NCI-H524 treated with DMSO at 0.1 percent for 48 hours (cell line): Measurements from ENCODE around the gene UBE3B.

ENCODE experiments used
- DNase-seq: peaks from one replicate; lab custom pipeline; 2025; lab: John Stamatoyannopoulos, UW

Gene UBE3B

DNA sequence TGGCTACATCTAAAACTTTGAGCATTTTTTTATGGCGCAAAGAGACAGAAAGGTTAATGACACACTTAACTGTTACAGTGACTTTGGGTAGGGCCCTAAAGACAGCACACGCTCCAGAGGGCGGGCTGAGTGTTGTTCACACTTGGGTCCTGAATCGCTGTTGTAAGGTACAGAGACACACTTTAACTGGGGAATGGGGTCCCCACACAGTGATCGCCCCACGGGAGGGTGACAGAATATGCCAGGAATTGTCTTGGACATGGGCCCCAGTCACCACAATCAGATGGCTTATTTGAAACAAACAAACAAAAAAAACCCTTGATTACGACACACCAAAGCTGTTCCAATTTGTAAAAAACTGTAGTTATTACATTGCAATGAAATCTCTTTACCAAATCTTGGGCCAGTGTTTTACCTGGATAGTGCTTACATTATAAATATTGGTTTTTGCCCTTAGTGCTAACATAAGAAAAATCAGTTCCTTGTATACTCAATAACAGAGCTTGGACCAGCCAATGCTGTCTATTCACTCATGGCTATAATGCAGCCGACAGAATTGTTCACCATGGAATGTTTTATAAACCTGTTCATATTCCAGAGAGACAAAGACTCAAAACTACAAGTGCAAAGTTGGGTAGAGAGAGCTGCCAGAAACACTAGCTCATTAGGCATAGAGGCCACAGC, 28.6 kb upstream of the UBE3B start:
- no peak for DNase-seq

DNA sequence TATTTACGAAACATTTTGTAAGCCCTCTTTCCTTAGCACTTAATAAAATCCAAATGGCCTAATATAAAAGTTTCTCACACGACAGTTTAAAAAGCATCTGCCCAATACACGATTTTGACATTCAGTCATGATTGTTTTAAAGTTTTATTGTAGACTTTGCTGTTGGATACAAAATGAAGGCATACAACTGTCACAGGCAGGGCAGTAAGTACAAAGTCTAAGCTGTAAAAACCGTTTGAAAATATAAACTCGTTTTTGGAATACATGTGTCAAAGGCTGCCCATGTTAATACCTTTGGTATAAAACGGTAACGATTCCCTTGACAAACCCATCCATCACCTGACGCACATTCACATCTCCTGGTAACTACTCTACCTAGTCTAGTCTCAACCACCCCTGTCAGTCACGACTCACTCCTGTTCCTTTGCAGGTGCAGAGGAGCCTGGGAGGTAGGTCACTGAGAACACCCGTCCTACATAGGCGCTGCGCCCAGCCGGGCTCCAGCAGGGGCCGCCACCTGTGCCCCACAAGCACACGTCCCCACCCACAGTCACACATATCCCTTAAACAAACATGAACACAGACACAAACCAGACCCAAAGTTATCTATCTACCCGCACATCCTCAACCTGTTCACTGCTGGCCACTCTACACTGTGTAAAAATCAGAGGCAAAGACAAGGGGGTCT, 27.4 kb upstream of the UBE3B start:
- DNase-seq = no peak

DNA sequence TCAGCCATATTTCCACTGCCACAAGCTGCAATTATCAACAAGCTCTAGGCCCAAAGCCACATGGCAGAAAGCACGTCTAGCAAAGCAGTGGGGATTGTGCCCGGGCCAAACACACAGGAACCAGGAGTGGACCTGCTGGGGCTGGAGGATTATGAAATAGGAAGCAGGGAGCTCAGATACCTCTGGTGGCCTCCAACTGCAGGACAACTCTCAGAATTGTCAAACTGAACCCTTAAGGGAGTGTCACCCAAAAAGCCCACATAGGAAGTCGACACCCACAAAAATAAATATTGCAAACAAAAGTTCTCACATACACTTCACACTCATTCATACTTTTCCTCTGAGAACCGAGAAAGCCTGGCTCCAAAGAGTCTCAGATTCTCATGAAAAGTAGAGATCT, 26.5 kb upstream of the UBE3B start:
- DNase-seq = no peak

DNA sequence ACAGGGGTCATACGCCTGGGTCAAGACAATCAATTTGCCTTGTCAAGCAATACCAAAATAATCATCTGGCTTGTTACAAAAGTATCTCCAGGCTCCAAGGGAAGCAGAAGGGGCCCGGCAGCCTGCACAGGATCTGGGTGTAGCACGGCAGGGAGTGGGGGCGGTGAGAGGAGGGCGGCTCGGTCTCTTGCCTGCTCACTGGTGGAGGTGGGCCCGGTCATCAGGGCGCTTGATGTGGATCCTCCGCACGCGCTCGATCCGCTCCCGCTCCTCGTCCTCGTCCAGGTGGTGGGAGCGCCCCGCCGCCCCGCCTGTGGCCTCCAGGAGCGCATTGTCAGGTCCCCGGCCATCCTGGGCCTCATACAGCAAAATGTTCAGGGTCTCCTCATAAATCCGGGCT, 26.0 kb upstream of the UBE3B start:
- DNase-seq = no peak

DNA sequence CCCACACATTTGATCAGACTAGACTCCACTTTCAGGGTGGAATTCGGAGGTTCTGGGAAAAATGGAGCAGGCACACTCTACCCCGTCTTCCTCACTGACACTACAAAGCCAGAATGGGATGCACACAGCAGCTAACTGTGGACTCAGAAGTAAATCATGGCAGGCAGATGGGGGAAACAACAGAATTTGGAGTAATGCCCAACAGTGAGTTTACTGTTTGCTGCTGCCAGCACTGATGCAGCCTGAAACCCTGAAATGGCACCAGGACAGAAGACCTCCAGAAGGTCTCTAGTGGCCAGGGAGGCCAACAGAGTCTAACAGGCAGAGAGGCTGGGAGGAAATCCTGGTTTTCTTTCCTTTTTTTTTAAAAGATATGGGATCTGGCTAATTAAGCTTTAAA, 24.9 kb upstream of the UBE3B start:
- no peak for DNase-seq

DNA sequence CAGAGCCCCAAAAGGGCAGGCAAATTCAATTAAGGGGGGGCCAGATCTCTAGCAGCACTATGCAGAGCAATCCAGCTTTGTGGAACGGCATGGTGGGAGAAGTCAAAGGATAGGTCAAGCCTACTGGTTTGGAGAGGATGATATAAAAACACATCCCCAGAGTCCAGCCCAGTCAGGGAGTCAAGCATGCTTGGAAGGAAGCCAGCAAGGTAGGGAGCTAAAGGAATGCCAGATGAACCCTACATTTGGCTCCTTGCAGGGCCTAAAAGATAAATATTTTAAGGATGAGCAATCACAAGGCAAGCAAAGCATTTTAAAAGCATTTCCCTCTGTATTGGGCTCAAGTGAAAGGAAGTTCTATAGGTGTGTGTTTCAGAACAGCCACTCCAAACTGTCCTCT, 21.7 kb upstream of the UBE3B start:
- no peak for DNase-seq

DNA sequence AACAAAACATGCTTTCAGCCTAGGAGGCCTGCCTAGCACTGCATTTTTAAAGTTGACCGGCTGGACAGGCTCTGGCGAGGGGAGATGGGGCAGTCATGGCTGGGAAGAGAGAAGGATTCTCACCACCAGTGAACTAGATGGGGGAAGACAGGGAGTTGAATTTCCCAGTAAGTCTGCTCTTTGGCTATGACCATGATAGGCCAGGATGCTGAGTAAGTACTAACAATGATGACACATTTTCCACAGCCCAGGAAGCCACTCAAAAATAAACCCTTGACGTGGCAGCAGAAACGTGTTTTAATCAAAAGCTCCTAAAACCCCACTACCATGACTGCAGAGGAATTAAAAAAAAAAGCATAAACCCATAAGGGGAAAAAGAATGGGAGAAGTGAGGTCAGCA, 19.3 kb upstream of the UBE3B start:
- DNase-seq = no peak

DNA sequence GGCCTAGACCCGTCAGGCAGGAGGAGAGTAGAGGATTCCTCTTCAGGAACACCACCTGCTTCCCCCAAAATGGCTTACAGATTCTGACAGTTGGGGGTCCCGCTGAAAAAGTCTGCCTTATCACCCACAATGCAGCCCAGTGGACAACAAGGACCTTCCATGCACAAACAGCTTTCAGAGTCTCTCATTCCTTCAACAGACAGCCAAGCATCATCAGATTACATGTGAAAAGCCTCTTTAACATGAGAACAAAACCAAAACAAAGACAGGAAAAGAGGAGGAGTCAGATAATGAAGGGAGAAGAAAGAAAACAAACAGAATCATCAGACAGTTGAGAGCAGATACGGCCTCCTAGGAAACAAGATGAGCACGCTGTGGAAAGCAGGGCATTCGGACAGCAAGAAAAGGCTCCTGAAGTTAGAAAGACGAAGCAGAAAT, 18.6 kb upstream of the UBE3B start:
- DNase-seq = no peak

DNA sequence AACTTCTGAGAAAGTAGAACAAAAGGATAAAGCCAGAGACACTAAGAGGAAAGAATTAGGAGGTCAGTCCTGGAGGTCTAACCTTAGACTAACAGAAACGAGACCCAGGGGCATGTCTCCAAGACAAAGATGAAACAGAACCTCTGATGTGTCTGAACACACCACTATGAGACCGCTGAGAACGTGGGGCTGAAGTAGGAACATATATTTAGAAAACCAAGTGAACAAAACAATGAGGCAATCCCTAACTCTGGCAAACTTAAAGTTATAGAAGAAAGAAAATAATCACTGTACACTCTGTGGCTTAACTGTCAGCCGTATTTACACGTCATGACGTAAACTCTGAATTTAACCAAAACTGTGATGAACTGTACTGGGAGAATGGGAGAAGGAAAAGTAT, 18.2 kb upstream of the UBE3B start:
- no peak for DNase-seq

DNA sequence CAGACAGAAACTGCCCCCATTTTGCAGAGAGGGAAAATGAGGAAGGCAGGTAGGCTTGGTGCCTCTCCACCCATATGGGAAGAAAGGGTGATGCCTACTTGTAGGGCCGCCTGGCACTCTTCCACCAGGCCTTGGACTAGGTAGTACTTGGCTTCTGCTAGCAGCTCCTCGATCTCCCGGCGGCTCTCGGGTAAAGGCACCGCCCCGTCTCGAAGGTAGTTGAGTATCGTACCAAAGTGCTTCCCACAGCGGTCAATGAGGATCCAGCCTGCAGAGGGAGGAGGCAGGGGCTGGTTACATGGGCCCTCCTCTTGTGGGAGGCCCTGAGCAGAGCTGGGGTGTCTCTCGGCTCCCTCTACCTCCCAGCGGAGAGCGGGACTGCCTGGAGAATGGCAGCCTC, 16.9 kb upstream of the UBE3B start:
- DNase-seq = no peak

DNA sequence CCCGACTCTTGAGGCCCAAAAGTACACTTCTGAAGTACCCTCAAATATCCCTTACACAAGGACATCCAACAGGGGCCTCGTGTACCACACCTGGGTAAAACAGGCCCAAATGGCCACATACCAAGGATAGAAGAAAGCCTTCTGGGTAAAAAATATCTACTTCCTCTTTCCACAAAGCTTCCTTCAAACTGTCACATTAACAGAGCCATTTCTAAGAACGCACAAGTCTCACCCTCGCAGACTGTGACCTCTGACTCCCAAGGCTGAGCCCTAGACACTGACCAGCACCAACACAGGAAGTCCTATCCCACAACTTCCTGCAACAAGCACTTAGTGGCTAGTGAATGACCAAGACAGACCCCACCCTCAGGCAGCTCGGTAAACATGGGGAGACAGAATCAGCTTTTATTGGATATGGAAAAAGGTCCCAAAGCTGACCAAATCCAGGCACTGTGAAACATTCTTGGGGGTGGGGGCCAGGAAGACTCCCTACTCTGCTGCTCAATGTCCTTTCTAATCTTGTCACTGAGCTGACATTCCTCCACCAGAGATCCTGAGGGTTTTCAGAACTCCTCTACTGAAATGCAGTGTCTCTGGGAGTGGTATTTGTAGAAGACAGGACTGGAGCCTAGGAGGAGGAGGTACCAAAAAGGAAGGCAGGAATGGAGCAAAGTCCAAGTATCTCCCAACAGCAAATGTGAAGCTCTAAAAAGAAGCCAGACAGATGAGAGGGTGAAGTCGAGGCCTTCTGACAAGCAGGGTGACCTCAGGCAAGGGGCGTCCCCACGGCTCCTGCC, 16.2 kb upstream of the UBE3B start:
- no peak for DNase-seq

DNA sequence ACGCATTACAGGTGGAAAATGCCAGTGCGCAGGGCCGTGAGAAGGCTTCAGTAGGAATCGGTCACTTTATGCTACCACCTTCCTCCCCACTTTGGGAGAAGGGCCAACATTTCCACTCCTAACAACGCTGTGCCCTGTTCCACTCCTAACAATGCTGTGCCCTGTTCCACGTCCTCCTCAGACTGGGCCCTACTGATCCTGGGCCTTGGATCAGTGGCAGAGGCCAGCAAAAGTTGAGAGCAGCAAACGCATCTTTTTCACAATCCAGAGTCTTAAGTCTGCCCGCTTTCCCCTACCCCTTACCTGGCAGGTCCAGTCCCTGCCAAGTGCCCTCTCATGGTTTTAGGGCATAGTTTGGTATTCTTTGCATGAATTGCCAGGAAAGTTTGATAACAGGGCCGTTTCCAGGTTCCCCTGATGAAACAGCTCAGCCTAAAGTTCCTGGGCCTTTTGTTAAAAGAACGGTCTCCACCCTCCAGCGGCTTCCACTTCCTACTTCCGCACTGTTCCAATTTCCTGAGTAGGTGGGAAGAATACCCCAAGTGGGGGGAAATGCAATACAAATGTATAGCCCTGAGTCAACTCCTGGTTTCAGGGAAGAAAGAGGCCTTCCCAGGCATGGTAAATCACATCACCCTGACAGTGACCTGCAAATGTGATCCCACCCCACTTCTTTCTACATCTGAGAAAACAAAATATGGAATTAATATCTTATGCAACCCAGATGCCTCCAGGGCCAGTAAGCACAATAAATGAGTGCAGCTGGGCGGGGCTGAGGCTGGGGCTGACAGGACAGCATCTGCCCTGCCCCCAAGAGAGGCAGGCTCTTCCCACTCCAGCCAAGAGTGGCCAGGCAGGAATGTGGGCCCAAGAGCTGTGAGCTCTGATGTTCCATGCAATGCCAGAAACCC, 15.3 kb upstream of the UBE3B start:
- DNase-seq = no peak

DNA sequence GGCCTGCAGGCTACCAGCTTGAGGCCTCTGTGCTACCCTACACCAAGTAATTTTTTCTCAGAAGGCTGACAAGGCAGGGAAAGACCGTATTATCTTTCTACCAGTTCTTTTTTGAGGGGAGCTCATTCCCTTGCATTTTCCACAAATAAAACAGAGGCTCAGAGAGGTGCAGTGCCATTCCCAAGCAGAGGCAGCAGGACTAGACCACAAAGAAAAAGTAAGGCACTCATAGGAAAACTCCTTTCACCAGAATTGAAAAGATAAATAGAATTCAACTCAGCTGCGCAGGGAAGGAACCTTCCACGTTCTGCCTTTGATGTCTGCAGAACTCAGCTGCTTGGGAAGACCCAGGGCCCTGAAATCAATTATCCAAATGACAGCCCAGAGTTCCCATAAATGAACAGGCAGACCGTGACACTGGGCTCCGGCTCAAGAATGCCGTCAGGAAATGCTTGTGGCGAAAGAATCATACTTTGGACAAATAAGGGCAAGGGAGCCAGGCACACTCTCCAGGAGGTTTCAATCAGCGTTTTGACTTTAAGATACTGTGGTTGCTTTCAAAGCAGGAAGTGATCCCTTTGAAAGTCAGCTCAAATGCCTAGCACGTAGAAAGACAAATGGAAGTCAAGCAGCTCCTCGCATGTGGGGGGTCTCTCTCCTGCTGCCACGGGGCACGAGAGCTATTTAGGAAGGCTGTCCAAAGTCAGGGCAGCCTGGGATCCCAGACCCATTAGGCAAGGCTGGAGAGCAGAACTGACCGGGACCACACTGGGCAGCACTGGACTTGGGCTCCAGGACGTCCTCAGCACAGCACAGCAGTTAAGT, 14.4 kb upstream of the UBE3B start:
- no peak for DNase-seq

DNA sequence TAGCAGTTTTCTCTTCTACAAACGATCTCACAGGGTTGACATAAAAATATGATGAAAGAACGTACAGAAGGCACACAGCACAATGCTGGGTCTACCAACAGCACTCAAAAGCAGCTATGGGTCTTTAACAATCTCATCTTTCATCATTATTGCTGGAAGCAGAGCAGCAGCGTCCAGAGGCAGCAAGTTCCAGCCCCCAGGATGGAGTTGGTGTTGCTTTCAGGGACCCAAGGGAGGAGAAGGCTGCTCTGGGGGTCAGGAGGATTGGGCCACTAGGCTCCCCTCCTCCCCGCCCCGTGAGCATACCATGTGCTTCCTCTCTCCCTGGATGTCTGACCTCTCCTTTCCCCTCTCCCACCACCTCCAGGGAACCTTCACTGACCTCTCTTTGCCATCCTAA, 13.7 kb upstream of the UBE3B start:
- DNase-seq = no peak

DNA sequence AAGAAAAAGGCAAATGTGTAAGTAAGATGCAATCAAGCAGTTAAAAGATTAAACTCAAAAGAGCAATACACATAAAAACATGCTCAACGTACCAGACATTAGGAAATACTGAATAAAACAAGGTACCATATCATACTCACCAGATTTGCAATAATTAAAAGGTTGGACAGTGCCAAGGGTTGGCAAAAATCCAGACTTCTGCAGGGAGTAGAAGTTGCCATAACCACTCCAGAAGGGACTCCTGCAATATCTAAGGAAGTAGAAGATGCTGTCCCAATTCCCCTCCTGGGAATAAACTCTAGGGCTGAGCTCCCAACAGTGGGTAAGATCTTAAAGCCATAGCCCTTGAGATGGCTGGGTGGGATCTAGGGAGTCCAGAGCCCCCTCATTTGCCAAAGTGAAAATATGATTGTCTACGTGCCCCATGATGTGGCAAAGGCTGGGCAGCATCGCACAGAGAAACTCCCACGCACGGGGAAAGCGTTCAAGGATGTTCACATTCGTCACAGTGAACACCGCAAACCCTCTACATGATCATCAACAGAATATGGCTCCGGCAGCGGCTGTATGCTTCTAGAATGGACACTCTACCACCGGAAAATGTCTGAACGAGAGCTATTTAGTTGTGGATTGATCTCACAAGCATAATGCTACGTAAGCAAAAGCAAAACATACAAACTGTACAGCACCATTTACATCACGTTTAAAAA, 12.6 kb upstream of the UBE3B start:
- no peak for DNase-seq

DNA sequence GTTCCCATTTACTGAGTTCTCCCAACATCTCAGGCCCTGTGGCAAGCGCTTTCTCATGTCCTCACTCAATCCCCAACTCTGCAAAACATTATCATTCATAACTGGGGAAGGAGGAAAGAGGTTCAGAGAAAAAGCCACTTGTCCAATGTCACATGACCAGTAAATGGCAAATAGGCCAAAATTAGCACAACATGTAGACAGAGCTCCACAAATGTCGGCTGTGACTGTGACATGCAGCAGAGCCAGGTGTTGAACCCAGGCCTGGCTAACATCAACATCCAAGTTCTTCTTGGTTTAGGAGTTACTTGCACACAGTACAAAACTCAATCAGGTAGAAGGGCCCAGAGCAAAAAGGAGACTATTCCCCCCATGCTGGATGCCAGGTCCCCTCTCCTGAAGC, 11.1 kb upstream of the UBE3B start:
- no peak for DNase-seq

DNA sequence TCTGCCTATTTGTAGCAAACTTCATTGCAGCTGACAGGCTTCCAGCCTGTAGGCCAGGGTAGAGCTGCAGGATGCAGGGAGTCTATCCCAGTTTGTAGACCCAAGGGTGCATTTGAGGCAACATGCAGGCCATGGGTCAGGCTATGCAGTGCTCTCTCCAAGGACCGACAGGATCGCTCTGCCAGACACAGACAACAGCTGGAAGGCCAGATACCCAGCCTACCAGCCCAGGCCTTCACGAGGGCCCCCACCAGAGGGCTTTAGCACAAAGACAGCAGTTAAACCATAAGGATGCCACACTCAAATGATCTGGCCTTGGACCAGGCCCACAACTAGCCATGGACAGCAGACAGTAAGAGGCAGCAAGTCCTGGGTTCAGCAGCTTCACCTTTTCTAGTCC, 10.6 kb upstream of the UBE3B start:
- no peak for DNase-seq

DNA sequence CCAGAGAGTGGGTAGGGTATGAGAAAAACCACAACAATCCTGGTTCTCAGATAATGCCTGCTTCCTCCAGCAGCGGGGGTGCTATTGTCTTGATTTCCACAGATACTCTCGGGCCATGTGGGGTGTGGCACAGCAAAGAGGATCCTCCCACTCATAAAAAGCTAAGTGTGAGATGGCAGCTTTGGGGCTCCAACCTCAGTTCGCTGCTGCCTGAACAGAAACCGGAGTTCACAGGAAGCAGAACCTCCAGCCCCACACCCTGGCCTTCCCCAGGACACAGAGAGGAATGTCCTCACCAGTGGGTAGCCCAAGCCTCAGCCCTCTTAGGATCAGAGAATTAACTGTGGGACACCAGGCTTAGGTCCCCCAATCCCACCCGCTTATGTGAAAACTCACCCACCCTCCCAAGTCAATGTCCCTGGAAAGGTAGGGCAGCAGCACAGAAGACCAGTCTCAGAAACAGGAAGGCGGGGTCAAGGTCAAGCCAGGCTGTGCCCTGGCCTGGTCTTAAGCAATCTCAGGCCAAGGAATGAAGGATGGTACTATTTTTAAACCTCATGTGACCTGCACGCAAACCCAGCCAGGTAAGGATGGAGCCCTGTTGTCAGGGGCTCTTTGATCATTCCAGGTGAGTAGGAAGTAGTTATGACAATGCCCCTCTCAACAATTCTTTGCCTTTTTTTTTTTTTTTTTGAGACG, 9.3 kb upstream of the UBE3B start:
- no peak for DNase-seq

DNA sequence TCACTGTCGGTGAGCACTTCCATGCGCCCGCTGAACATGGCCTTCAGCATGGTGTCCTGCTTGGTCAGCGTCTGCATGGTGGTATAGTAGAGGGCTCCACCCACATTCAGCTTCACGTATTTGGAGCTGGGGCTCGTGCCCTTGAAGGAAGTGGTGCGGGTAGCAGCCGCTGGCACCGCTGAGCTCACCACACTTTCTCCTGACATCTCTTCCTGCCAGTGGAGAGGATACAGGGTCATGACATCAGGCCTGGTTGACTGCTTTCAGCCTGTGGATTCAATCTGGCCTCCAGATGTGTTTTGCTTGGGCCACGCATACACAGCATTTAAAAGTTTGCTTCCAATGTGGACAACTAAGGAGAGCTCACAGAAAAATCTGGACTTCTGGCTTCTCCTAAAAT, 7.9 kb upstream of the UBE3B start:
- DNase-seq = no peak

DNA sequence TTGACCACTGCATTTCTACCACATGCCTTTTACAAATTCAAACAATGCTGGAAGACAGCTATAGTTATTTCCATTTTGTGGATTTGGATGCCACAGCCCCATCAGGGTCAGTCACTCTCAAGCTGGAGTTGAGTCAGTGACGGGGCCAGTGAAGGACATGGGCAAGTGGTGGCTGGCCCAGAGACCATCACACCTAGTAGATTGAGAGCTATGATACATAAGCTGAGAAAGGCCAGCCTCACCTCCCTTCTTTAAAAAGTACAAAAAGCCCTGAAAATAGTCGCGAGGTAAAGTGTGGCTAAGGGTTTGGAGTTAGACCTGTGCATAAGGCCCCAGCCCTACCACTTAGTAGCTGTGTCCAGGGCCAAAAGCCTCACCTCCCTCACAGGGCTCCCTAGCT, 4.4 kb upstream of the UBE3B start:
- DNase-seq = no peak
